Muscle layer of duodenum (tissue), 2 donors: ENCODE measurements around the gene BCL2A1.
"Not testable (repeated sequence)": the region's sequence is repeated elsewhere in the genome, so short reads cannot be mapped to it uniquely, and the experiment has no call there.

Experiments used
- H3K27ac ChIP-seq: one replicate; pipeline ENCODE4 v1.7.0; 2013; ENCODE audit warnings: mild to moderate bottlenecking, low read length
- H3K27me3 ChIP-seq: one replicate; pipeline ENCODE4 v1.7.0; 2013; ENCODE audit warnings: low read depth, mild to moderate bottlenecking, control low read depth, low read length
- H3K36me3 ChIP-seq, 2 donors: one replicate each; pipeline ENCODE4 v1.7.0; 2013; ENCODE audit warnings: low read length in 2 of 2, control low read depth in 1 of 2, mild to moderate bottlenecking in 1 of 2; ENCODE audit not compliant: insufficient read depth in 2 of 2, control insufficient read depth in 1 of 2
- H3K4me1 ChIP-seq, 2 donors: one replicate each; pipeline ENCODE4 v1.7.0; 2013; ENCODE audit warnings: low read length in 2 of 2, mild to moderate bottlenecking in 2 of 2, control low read depth in 1 of 2, moderate library complexity in 1 of 2; ENCODE audit not compliant: insufficient read depth in 2 of 2, control insufficient read depth in 1 of 2
- H3K4me3 ChIP-seq, 2 donors: one replicate each; pipeline ENCODE4 v1.7.0; 2013; ENCODE audit warnings: low read length in 2 of 2, low read depth in 1 of 2, mild to moderate bottlenecking in 1 of 2
- H3K9me3 ChIP-seq, 2 donors: one replicate each; pipeline ENCODE4 v1.7.0; 2013; ENCODE audit warnings: low read length in 2 of 2, control low read depth in 1 of 2, mild to moderate bottlenecking in 1 of 2; ENCODE audit not compliant: control insufficient read depth in 1 of 2
- donor health status: healthy.

The BCL2A1 gene

DNA sequence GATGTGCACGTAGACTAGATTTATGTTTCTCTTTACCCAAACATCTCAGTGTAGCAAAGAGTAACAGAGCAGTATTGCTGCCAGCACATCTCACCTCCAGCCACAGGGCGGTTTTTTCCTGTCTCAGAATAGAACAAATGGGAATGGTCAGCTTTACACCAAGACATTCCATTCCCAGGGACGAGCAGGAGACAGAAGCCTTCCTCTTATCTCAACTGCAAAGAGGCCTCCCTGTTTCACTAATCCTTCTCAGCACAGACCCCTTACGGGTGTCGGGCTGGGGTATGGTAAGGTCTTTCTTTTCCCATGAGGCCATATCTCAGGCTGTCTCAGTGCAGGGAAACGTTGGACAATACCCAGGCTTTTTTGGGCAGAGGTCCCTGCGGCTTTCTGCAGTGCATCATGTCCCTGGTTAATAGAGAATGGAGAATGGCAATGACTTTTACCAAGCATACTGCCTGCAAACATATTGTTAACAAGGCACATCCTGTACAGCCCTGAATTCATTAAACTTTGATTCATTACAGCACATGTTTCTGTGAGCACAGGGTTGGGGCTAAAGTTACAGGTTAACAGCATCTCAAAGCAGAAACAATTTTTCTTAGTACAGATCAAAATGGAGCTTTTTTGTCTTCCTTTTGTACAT is 35.3 kb downstream of the BCL2A1 start:
- not testable (repeated sequence) for H3K27ac ChIP-seq, H3K9me3 ChIP-seq, H3K27me3 ChIP-seq, H3K36me3 ChIP-seq, H3K4me3 ChIP-seq, H3K4me1 ChIP-seq

DNA sequence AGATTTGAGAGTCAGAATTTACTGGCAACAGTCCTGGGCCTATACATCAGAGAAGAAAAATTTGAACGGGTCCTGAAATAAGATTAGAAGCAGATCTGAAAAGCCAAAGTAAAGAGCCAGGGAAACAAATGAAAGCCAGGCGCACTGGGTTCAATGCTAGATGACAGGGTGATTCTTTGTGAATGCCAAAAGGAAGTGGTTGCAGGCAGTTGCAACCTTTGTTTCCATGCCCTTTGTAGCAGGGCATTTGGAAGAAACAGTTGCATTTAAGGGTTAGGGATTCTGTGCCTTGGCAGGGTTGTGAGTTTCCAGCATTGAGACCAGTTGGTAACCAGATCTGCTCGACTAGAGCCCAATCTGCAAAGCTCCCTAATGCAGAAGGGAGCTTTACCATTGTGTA is 37.8 kb downstream of the BCL2A1 start:
- no peak overlapping the region for H3K27ac ChIP-seq
- no peaks in the 10 kb centered on the region for H3K36me3 ChIP-seq
- H3K27me3 ChIP-seq = no peaks in the 10 kb centered on the region
- H3K9me3 ChIP-seq = no peaks in the 10 kb centered on the region
- H3K4me3 ChIP-seq = no peak overlapping the region
- H3K4me1 ChIP-seq = no peaks in the 10 kb centered on the region

DNA sequence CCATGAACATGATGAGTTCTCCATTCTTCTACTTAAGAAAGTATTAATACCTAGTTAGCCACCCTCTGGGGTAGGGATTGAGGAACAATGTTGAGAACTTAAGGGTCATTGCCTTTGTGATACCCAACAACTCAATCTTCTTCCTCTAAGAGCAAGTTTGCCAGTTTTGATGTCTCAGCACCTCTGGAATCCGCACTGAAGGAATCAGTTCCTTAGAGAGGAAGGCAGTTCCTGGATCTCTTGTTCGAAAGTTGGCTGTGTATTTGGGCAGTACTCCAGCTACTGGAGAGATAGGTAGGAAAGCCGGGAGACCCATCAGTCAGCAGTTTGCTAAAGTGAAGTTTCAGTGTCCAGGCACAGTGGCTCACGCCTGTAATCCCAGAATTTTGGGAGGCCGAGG is 38.5 kb downstream of the BCL2A1 start:
- Histone ChIP-seq H3K9me3 (no peaks in the 10 kb centered on the region), H3K4me1 (no peaks in the 10 kb centered on the region), H3K36me3 (no peaks in the 10 kb centered on the region), H3K27ac (no peak overlapping the region), H3K27me3 (no peaks in the 10 kb centered on the region), H3K4me3 (no peak overlapping the region)

DNA sequence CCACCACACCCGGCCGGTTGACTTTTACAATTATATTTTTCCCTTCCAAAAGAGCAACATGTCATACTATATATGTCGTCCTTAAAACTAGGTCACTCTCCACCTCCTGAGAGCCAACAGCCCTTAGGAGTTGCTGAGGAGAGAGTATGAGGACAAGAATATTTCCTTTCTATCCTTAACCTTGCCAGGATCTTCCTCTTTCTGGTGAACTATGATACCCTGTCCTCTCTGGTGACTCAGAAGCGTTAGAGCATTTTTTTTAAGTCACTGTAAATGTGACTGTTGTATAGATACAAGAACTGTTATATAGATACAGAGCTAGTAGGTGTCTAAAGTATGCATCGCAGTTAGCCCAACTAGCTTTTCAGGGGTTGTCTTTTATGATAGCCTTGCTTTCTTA is 40.5 kb downstream of the BCL2A1 start:
- no peaks in the 10 kb centered on the region for H3K27me3 ChIP-seq

DNA sequence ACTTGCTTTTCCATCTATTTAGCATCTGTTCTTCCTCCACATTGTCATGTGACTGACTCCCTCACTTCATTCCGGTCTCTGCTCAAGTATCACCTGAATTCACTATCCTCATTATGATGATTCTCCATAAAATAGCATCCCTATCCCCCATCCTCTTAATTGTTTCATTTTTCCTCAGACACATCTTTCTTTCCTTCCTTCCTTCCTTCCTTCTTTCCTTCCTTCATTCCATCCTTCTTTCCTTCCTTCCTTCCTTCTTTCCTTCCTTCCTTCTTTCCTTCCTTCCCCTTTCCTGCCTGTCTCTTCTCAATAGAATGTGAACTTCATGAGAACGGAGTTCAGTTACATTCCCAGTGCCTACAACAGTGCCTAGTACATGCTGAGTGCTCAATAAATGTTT is 41.6 kb downstream of the BCL2A1 start:
- Histone ChIP-seq H3K9me3 (no peaks in the 10 kb centered on the region), H3K27ac (no peak overlapping the region), H3K4me1 (no peaks in the 10 kb centered on the region), H3K27me3 (no peaks in the 10 kb centered on the region), H3K4me3 (no peak overlapping the region), H3K36me3 (no peaks in the 10 kb centered on the region)

More for the DNA sequence above, 40.5 kb downstream of the BCL2A1 start:
- no peak overlapping the region for H3K4me3 ChIP-seq
- H3K4me1 ChIP-seq = no peaks in the 10 kb centered on the region
- no peak overlapping the region for H3K27ac ChIP-seq
- H3K36me3 ChIP-seq = no peaks in the 10 kb centered on the region
- no peaks in the 10 kb centered on the region for H3K9me3 ChIP-seq

DNA sequence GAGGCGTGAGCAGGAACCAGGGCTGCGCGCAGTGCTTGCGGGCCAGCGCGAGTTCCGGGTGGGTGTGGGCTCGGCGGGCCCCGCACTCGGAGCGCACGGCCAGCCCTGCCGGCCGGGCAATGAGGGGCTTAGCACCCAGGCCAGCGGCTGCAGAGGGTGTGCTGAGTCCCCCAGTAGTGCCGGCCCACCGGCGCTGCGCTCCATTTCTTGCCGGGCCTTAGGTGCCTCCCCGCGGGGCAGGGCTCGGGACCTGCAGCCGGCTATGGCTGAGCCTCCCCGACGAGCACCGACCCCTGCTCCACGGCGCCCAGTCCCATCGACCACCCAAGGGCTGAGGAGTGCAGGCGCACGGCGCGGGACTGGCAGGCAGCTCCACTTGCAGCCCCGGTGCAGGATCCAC is 44.9 kb downstream of the BCL2A1 start:
- H3K9me3 ChIP-seq, H3K27ac ChIP-seq, H3K4me1 ChIP-seq, H3K36me3 ChIP-seq, H3K4me3 ChIP-seq, H3K27me3 ChIP-seq: not testable (repeated sequence)

DNA sequence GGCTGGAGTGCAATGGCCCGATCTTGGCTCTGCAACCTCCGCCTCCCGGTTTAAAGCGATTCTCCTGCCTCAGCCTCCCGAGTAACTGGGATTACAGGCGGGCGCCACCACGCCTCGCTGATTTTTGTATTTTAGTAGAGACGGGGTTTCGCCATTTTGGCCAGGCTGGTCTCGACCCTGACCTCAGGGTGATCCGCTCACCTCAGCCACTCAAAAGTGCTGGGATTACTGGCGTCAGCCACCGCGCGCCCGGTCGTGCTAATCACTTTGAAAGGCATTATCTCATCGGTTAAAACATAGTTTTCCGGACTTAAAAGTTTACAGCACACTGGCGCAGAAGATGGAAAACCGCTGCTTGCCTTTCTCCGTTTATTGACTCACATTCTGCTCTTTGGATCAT is 46.6 kb downstream of the BCL2A1 start:
- peak overlapping the region; percentile 77 to 88 for H3K4me3 ChIP-seq
- peak overlapping the region; percentile 92 for H3K27ac ChIP-seq
- H3K36me3 ChIP-seq = peaks cover 3 to 24% of the 10 kb centered on the region in 2 donors
- peaks cover 0 to 5% of the 10 kb centered on the region in 2 donors for H3K4me1 ChIP-seq
- H3K9me3 ChIP-seq = peaks cover 4 to 19% of the 10 kb centered on the region in 2 donors
- no peaks in the 10 kb centered on the region for H3K27me3 ChIP-seq

DNA sequence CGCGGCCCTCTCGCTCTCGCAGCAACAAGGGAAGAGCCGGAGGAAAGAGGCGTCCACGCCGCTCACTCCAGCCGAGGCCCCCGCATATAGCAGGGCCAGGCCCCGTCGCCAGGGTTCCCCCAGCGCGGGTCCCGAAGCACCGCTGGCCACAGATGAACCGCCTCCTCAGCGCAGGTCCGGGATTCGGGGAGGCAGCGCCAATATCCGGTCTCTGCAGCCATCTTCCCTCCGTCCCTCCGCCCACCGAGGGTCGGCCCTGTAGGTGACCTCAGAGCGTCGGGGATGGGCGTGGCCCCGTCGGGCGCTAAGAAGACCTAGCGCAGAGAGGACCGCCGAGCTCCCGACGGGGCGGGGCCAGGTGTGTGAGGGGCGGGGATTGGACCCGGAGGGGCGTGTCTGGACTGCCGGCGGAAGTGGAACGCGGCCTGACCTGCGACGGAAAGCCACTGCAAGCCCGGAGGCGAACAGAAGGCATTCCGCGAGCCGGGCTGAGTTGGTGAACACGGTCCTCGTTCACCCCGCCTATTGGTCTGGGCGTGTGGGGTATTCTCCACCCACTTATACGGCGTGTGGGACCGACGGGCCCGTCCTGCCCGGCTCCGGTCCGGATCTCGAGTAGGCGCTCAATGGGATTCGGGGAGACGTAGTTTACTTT is 47.4 kb downstream of the BCL2A1 start:
- peaks cover 3 to 28% of the 10 kb centered on the region in 2 donors for H3K36me3 ChIP-seq
- peaks cover 0 to 5% of the 10 kb centered on the region in 2 donors for H3K4me1 ChIP-seq
- peak overlapping the region; percentile 77 to 88 for H3K4me3 ChIP-seq
- H3K9me3 ChIP-seq = peaks cover 7 to 25% of the 10 kb centered on the region in 2 donors
- peak overlapping the region; percentile 92 for H3K27ac ChIP-seq
- no peaks in the 10 kb centered on the region for H3K27me3 ChIP-seq

DNA sequence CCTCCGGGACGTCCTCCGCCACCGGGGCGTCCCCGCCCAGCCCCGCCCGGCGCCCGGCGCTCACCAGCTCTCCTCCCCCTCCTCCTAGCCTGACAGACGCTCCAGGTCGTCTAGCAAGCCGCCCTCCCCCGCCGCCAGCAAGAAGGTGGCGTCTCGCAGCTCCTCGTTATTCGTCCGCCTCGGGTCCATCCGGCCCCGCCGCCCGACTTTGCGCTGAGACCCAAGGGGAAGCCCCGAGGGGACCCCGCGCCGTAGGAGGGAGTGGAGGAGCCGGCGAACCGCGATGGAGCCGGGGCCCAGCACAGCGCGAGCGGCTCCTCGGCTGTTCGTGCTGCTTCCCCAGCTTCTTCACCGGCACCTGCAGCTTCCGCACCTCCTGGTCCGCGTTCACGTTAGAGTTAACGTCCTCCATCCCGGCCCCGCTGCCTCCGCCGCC is 47.9 kb downstream of the BCL2A1 start:
- H3K36me3 ChIP-seq = peaks cover 3 to 28% of the 10 kb centered on the region in 2 donors

DNA sequence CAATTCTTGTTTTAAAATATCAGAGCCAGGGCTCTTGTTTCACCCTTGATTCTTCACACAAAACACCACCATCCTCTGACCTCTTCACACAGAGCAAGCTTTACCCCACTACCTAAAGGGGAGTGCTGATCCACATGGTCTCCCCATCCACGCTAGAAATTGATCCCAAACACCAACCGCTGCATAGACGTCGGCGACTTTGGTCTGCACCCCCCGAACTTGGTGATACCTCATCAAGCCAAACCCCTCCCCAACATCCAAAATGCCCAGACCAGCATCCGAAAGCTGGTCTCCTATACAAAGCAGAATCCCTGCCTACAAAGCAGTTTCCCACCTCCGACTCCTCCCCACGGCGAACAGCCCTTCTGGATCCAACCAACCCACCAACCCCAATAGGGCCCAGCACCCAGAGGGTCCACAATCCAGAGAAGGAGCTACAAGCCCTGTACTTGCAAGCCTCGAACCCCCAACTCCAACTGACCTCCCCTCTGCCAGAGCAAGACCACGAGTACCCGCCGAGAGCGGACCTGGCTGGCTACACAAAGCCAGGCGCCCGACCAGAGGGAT is 48.4 kb downstream of the BCL2A1 start:
- Histone ChIP-seq H3K36me3 (peaks cover 3 to 28% of the 10 kb centered on the region in 2 donors), H3K27ac (peak overlapping the region; percentile 92), H3K4me1 (peaks cover 0 to 5% of the 10 kb centered on the region in 2 donors), H3K4me3 (peak overlapping the region; percentile 77 to 88), H3K9me3 (peaks cover 7 to 32% of the 10 kb centered on the region in 2 donors), H3K27me3 (no peaks in the 10 kb centered on the region)

More for the DNA sequence above, 47.9 kb downstream of the BCL2A1 start:
- Histone ChIP-seq H3K4me1 (peaks cover 0 to 5% of the 10 kb centered on the region in 2 donors), H3K27ac (peak overlapping the region; percentile 92), H3K9me3 (peaks cover 7 to 28% of the 10 kb centered on the region in 2 donors), H3K27me3 (no peaks in the 10 kb centered on the region), H3K4me3 (peak overlapping the region; percentile 77 to 88)

DNA sequence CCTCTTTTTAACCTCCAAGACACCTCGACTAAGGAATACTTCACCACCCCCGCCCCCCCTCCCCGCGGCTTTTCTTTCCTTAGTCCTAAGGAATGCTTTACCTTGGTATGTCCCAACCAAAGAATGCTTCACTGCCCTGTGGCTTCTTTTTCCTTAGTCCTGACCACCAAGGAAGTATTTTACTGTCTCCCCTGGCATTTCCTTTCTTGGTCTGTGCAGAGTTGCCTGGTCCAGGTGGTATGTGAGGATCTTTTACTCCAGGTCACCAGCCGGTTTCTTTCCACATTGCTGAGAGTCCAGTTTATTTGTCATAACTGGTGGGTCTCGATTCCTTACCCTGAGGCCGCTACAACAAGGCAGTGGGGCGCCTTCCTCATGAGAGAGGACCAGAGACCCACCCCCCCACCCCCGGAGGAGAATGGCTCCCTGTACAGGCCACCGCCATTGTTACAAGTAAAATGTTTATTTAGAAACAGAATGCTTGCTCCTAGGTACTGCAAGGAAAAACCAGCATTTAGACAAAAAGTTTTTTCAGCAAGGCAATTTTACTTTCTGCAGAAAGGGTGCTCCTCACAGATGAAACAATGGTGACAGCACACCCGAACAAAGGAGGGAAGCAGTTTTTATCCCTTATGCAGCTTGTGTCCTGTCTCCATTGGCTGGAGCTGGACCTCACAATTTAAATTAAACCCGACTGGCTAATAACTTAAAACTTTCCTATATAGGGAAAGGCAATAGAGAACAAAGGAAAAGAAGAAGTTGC is 51.1 kb downstream of the BCL2A1 start:
- Histone ChIP-seq H3K27ac (no peak overlapping the region), H3K4me1 (peaks cover 0 to 5% of the 10 kb centered on the region in 2 donors), H3K9me3 (peaks cover 24 to 43% of the 10 kb centered on the region in 2 donors), H3K36me3 (peaks cover 3 to 28% of the 10 kb centered on the region in 2 donors), H3K4me3 (no peak overlapping the region), H3K27me3 (no peaks in the 10 kb centered on the region)
